OCI-LY1 (cell line): ENCODE results near the gene GMEB2.

ENCODE experiments used
- H2AFZ ChIP-seq: fragments of 200-600 bp; sonication (generic), shearing (Covaris generic); 2 replicates; pipeline ENCODE4 v1.6.0; 2014; ENCODE audit warnings: antibody characterized with exemption, mild to moderate bottlenecking, low read length
- H3F3A ChIP-seq: fragments of 200-600 bp; sonication (generic), shearing (Covaris generic); 2 replicates; pipeline ENCODE4 v1.6.0; 2014; ENCODE audit warnings: mild to moderate bottlenecking, antibody characterized with exemption, low read length, moderate library complexity; ENCODE audit not compliant: insufficient read depth
- H3K27ac ChIP-seq: fragments of 200-600 bp; sonication (generic); 2 replicates; pipeline ENCODE4 v1.5.1; 2014; ENCODE audit warnings: low read length, mixed run types, mild to moderate bottlenecking, low read depth; ENCODE audit not compliant: poor library complexity, severe bottlenecking
- H3K27me3 ChIP-seq: fragments of 200-600 bp; sonication (generic); 2 replicates; pipeline ENCODE4 v1.6.0; 2014; ENCODE audit warnings: antibody characterized with exemption, mild to moderate bottlenecking, low read length, moderate library complexity; ENCODE audit not compliant: insufficient read depth
- H3K36me3 ChIP-seq: fragments of 200-600 bp; sonication (generic); 2 replicates; pipeline ENCODE4 v1.6.1; 2014; ENCODE audit warnings: mild to moderate bottlenecking, antibody characterized with exemption, low read length, moderate library complexity, mixed read lengths; ENCODE audit not compliant: insufficient read depth
- H3K4me1 ChIP-seq: fragments of 200-600 bp; sonication (generic); 2 replicates; pipeline ENCODE4 v1.5.1; 2014; ENCODE audit warnings: mild to moderate bottlenecking, low read length, moderate library complexity; ENCODE audit not compliant: insufficient read depth, severe bottlenecking
- H3K4me2 ChIP-seq: fragments of 200-600 bp; sonication (generic), shearing (Covaris generic); 2 replicates; pipeline ENCODE4 v1.6.1; 2014; ENCODE audit warnings: low read length
- H3K4me3 ChIP-seq: fragments of 200-600 bp; sonication (generic); 2 replicates; pipeline ENCODE4 v1.5.1; 2014; ENCODE audit warnings: low read length, low read depth, mild to moderate bottlenecking, mixed read lengths; ENCODE audit not compliant: poor library complexity, severe bottlenecking
- H3K79me2 ChIP-seq: fragments of 200-600 bp; shearing (Covaris generic); 2 replicates; pipeline ENCODE4 v1.6.1; 2016; ENCODE audit warnings: mixed run types, low read length, mixed read lengths; ENCODE audit not compliant: insufficient read depth
- H3K9ac ChIP-seq: fragments of 200-600 bp; sonication (generic), shearing (Covaris generic); 2 replicates; pipeline ENCODE4 v1.6.1; 2014; ENCODE audit warnings: mild to moderate bottlenecking, low read length, mixed read lengths
- H3K9me2 ChIP-seq: fragments of 200-600 bp; sonication (generic), shearing (Covaris generic); 2 replicates; pipeline ENCODE4 v1.6.1; 2014; ENCODE audit warnings: low read depth, mild to moderate bottlenecking, low read length, mixed read lengths
- H3K9me3 ChIP-seq: fragments of 200-600 bp; shearing (Covaris generic); 2 replicates; pipeline ENCODE4 v1.6.1; 2014; ENCODE audit warnings: low read length, mixed read lengths
- H4K20me1 ChIP-seq: fragments of 200-600 bp; sonication (generic), shearing (Covaris generic); 2 replicates; pipeline ENCODE4 v1.6.0; 2016; ENCODE audit warnings: mild to moderate bottlenecking, low read length; ENCODE audit not compliant: insufficient read depth
- CTCF ChIP-seq: fragments of 200-600 bp; sonication (generic), shearing (Covaris generic); IDR thresholded peaks from 2 replicates; pipeline ENCODE4 v1.5.1; 2017; ENCODE audit warnings: mild to moderate bottlenecking, antibody characterized with exemption, low read length, moderate library complexity, mixed read lengths
- EZH2 ChIP-seq: fragments of 200-600 bp; sonication (generic), shearing (Covaris generic); IDR thresholded peaks from 2 replicates; pipeline ENCODE4 v1.8.0; 2017; ENCODE audit warnings: borderline replicate concordance, mixed run types, mild to moderate bottlenecking, antibody characterized with exemption, low read length, moderate library complexity, mixed read lengths

GMEB2 gene

DNA sequence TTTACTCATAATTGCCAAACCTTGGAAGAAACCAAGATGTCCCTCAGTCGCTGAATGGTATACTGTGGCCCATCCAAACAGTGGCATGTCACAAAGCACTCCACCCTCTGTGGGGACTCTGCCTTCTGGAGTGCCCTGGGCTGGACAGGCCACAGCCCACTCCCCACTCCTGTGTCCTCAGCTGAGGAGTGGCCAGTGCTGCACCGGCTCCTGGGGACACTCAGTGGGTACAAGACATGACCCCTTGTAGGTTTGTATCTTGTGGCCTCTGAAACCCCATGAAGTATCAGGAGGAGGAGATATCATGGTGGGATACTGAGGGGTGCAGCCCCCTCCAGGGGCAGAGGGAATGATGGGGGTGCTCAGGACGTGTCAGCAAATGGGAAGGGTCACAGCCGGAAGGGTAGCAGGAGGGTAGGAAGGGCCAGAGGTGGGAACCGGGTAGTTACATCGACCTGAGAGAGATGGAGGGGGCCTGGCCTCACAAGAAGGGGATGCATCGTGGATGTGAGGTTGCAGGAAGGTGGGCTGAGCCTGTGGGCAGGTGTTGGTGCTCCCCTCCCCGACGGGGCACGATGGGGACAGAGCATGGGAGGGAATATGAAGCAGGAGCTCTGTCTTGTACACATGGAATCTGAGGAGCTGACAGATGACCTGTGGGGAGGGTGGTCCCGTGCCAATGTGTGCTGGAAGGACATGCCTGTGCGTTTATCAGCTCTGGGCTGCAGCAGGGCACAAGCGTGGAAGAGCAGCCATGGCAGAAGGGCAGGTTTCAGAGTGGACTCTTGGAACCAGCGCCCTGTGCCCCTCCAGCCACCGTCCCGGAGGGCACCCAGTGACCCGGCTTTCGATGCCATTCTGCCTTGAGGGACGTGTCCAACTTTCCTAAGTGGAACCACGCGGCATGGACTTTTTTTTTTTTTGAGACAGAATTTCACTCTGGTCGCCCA is 41.0 kb downstream of the GMEB2 start:
- TF ChIP-seq EZH2 (no peak), CTCF (no peak)
- H3K4me2 ChIP-seq, result no peak overlapping the region
- H3K27ac ChIP-seq, result no peak overlapping the region
- H3K4me3 ChIP-seq, result no peak overlapping the region
- H2AFZ ChIP-seq, result no peak overlapping the region
- H3K9me3 ChIP-seq, result no peaks in the 10 kb centered on the region
- no peaks in the 10 kb centered on the region for H3K79me2 ChIP-seq
- no peaks in the 10 kb centered on the region for H3F3A ChIP-seq
- H4K20me1 ChIP-seq, result no peaks in the 10 kb centered on the region
- peaks cover 18% of the 10 kb centered on the region for H3K36me3 ChIP-seq
- no peaks in the 10 kb centered on the region for H3K9me2 ChIP-seq
- H3K9ac ChIP-seq, result no peak overlapping the region
- H3K27me3 ChIP-seq, result no peaks in the 10 kb centered on the region
- H3K4me1 ChIP-seq, result no peaks in the 10 kb centered on the region

GRCh38 chr20:63582382-63583063 is 44.4 kb downstream of the GMEB2 start:
- H3K27me3 ChIP-seq, result peaks cover 10% of the 10 kb centered on the region; the same call in 1 of the 2 replicates
- H3K9me2 ChIP-seq, result no peaks in the 10 kb centered on the region
- H3K4me2 ChIP-seq, result no peak overlapping the region
- H3K9me3 ChIP-seq, result no peaks in the 10 kb centered on the region
- H3K27ac ChIP-seq, result no peak overlapping the region
- H3K4me1 ChIP-seq, result no peaks in the 10 kb centered on the region
- no peaks in the 10 kb centered on the region for H4K20me1 ChIP-seq
- H3K4me3 ChIP-seq, result no peak overlapping the region
- H3K9ac ChIP-seq, result no peak overlapping the region
- no peak overlapping the region for H2AFZ ChIP-seq
- no peaks in the 10 kb centered on the region; the same call in 1 of the 2 replicates for H3K36me3 ChIP-seq
- no peaks in the 10 kb centered on the region for H3K79me2 ChIP-seq
- no peak for TF ChIP-seq EZH2
- TF ChIP-seq CTCF, result no peak
- H3F3A ChIP-seq, result no peaks in the 10 kb centered on the region

GRCh38 chr20:63580796-63581461 is 46.0 kb downstream of the GMEB2 start:
- H2AFZ ChIP-seq, result no peak overlapping the region
- H3K27ac ChIP-seq, result no peak overlapping the region
- TF ChIP-seq EZH2, result no peak
- peak; percentile 63 for TF ChIP-seq CTCF
- H3K4me3 ChIP-seq, result no peak overlapping the region
- H3K4me1 ChIP-seq, result no peaks in the 10 kb centered on the region
- H3K9me2 ChIP-seq, result no peaks in the 10 kb centered on the region
- no peaks in the 10 kb centered on the region for H3K36me3 ChIP-seq
- no peak overlapping the region for H3K9ac ChIP-seq
- H4K20me1 ChIP-seq, result no peaks in the 10 kb centered on the region
- H3F3A ChIP-seq, result no peaks in the 10 kb centered on the region
- no peaks in the 10 kb centered on the region for H3K9me3 ChIP-seq
- H3K79me2 ChIP-seq, result no peaks in the 10 kb centered on the region
- no peak overlapping the region for H3K4me2 ChIP-seq
- peaks cover 10% of the 10 kb centered on the region; the same call in 1 of the 2 replicates for H3K27me3 ChIP-seq
